ENCODE results near the gene PRKD1. TPM values are rescaled to one million over a fixed set of nuclear protein-coding genes. Genes with fewer than 3 reads are reported as not detected.

Gene PRKD1
- total and polyA plus RNA-seq, 2 experiments from 2014 or later, result 7.5 to 16.5 TPM

GRCh38 chr14:29529418-29529817, 398.2 kb downstream of the PRKD1 start:
- H3K27me3 ChIP-seq, result peaks cover 7% of the 10 kb centered on the region
- 35% methylated on average over 7 of the region's 7 CpGs for WGBS (ENCODE audit: low lambda C conversion rate, missing lambda C conversion rate)
- no peak overlapping the region for H3K4me3 ChIP-seq
- peak; percentile 4 for DNase-seq (ENCODE audit: low spot score)
- no peaks in the 10 kb centered on the region for H3K9me2 ChIP-seq (replicated peaks; ENCODE audit: insufficient read depth)
- no peak overlapping the region for H2AFZ ChIP-seq
- H3K9me3 ChIP-seq (ENCODE audit: low read depth), result no peaks in the 10 kb centered on the region
- no peaks in the 10 kb centered on the region for H3K79me2 ChIP-seq
- H3K4me1 ChIP-seq (ENCODE audit: insufficient read depth), result no peaks in the 10 kb centered on the region
- no peak overlapping the region for H3K4me2 ChIP-seq
- H3K27ac ChIP-seq, result no peak overlapping the region
- TF ChIP-seq EZH2 (IDR thresholded peaks at IDR 0.05; ENCODE audit: borderline replicate concordance), result no peak
- no peak for TF ChIP-seq EZH2phosphoT487 (IDR thresholded peaks at IDR 0.05; ENCODE audit: low read depth, severe bottlenecking, unreplicated experiment)
- TF ChIP-seq CTCF (IDR thresholded peaks at IDR 0.05; ENCODE audit: poor library complexity), result peak; percentile 45
- no peaks in the 10 kb centered on the region for H3K36me3 ChIP-seq (replicated peaks; ENCODE audit: insufficient read depth, low read depth)
- H4K20me1 ChIP-seq (ENCODE audit: insufficient read depth, poor library complexity, severe bottlenecking), result no peaks in the 10 kb centered on the region

DNA sequence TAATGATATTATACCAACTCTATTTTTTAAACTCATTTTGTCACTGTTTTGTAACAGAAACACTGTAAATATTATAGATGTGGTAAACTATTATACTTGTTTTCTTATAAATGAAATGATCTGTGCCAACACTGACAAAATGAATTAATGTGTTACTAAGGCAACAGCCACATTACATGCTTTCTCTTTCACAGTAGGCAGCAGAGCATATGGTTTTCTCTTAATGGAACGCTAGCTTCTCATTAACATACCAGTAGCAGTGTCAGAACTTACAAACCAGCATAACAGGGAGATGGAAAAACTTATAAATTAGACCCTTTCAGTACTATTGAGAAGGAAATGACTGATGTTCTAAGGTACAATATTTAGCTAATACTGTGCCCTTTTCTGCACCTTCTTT, 398.8 kb downstream of the PRKD1 start:
- Histone ChIP-seq H3K9me2 (replicated peaks; ENCODE audit: insufficient read depth) (no peaks in the 10 kb centered on the region), H4K20me1 (ENCODE audit: insufficient read depth, poor library complexity, severe bottlenecking) (no peaks in the 10 kb centered on the region), H3K36me3 (replicated peaks; ENCODE audit: insufficient read depth, low read depth) (no peaks in the 10 kb centered on the region), H3K4me3 (no peak overlapping the region), H3K4me1 (ENCODE audit: insufficient read depth) (no peaks in the 10 kb centered on the region), H3K79me2 (no peaks in the 10 kb centered on the region), H2AFZ (no peak overlapping the region), H3K27ac (no peak overlapping the region), H3K9me3 (ENCODE audit: low read depth) (no peaks in the 10 kb centered on the region), H3K27me3 (peaks cover 7% of the 10 kb centered on the region), H3K4me2 (no peak overlapping the region)
- whole genome bisulfite sequencing (ENCODE audit: low lambda C conversion rate, missing lambda C conversion rate), result 41% methylated on average over 1 of the region's 1 CpG
- TF ChIP-seq CTCF (IDR thresholded peaks at IDR 0.05; ENCODE audit: poor library complexity) (no peak), EZH2phosphoT487 (IDR thresholded peaks at IDR 0.05; ENCODE audit: low read depth, severe bottlenecking, unreplicated experiment) (no peak), EZH2 (IDR thresholded peaks at IDR 0.05; ENCODE audit: borderline replicate concordance) (no peak)
- DNase-seq (ENCODE audit: low spot score), result no peak

- Histone ChIP-seq H3K79me2 (no peaks in the 10 kb centered on the region), H4K20me1 (ENCODE audit: insufficient read depth, poor library complexity, severe bottlenecking) (no peaks in the 10 kb centered on the region), H3K4me1 (ENCODE audit: insufficient read depth) (no peaks in the 10 kb centered on the region), H3K4me2 (no peak overlapping the region), H3K27ac (no peak overlapping the region), H3K27me3 (no peaks in the 10 kb centered on the region), H2AFZ (no peak overlapping the region), H3K9me2 (replicated peaks; ENCODE audit: insufficient read depth) (no peaks in the 10 kb centered on the region), H3K4me3 (no peak overlapping the region), H3K9me3 (ENCODE audit: low read depth) (no peaks in the 10 kb centered on the region), H3K36me3 (replicated peaks; ENCODE audit: insufficient read depth, low read depth) (no peaks in the 10 kb centered on the region)
- no peak for DNase-seq (ENCODE audit: low spot score)
- TF ChIP-seq EZH2 (IDR thresholded peaks at IDR 0.05; ENCODE audit: borderline replicate concordance) (no peak), EZH2phosphoT487 (IDR thresholded peaks at IDR 0.05; ENCODE audit: low read depth, severe bottlenecking, unreplicated experiment) (no peak), CTCF (IDR thresholded peaks at IDR 0.05; ENCODE audit: poor library complexity) (no peak)
Observed at GRCh38 chr14:29527286-29527685, 400.4 kb downstream of the PRKD1 start.

Small RNA genes within 50 kb of the gene (small RNA-seq; reads per million reads assigned to genes)
- gene RNU6-1234P, result not detected

Data from hepatocyte (in vitro differentiated cells).